Hepatocyte (in vitro differentiated cells): ENCODE measurements around the gene IL1RN. TPM values are rescaled to one million over a fixed set of nuclear protein-coding genes. Genes with fewer than 3 reads are reported as not detected.

Experiments used
- DNase-seq: peaks from one replicate; pipeline ENCODE4 v3.0.0-alpha.2; 2016; ENCODE audit warnings: low spot score
- H2AFZ ChIP-seq: fragments of 200-600 bp; sonication (generic); 2 replicates; pipeline ENCODE4 v1.6.0; 2016; ENCODE audit warnings: antibody characterized with exemption, mild to moderate bottlenecking
- H3K27ac ChIP-seq: fragments of 200-600 bp; sonication (generic); 2 replicates; pipeline ENCODE4 v1.5.1; 2016; ENCODE audit warnings: mild to moderate bottlenecking
- H3K27me3 ChIP-seq: fragments of 200-600 bp; sonication (generic); 2 replicates; pipeline ENCODE4 v1.6.1; 2016
- H3K36me3 ChIP-seq: fragments of 200-600 bp; sonication (generic); replicated peaks from 2 replicates; pipeline ENCODE4 v1.5.1; 2016; ENCODE audit warnings: low read depth; ENCODE audit not compliant: insufficient read depth
- H3K4me1 ChIP-seq: fragments of 200-600 bp; sonication (generic); 2 replicates; pipeline ENCODE4 v1.5.1; 2016; ENCODE audit warnings: mild to moderate bottlenecking, moderate library complexity; ENCODE audit not compliant: insufficient read depth
- H3K4me2 ChIP-seq: fragments of 200-600 bp; sonication (generic); 2 replicates; pipeline ENCODE4 v1.6.0; 2016
- H3K4me3 ChIP-seq: fragments of 200-600 bp; sonication (generic); 2 replicates; pipeline ENCODE4 v1.5.1; 2016; ENCODE audit warnings: mild to moderate bottlenecking
- H3K79me2 ChIP-seq: fragments of 200-600 bp; sonication (generic); 2 replicates; pipeline ENCODE4 v1.6.0; 2017; ENCODE audit warnings: mild to moderate bottlenecking
- H3K9me2 ChIP-seq: fragments of 200-600 bp; sonication (generic); replicated peaks from 2 replicates; pipeline ENCODE4 v1.6.0; 2017; ENCODE audit warnings: mild to moderate bottlenecking; ENCODE audit not compliant: insufficient read depth
- H3K9me3 ChIP-seq: fragments of 200-600 bp; sonication (generic); 2 replicates; pipeline ENCODE4 v1.5.1; 2016; ENCODE audit warnings: low read depth, mild to moderate bottlenecking
- H4K20me1 ChIP-seq: fragments of 200-600 bp; sonication (generic); 2 replicates; pipeline ENCODE4 v1.6.0; 2016; ENCODE audit warnings: mild to moderate bottlenecking; ENCODE audit not compliant: insufficient read depth, poor library complexity, severe bottlenecking
- EZH2 ChIP-seq: fragments of 200-600 bp; sonication (generic); IDR thresholded peaks from 2 replicates; pipeline ENCODE4 v1.6.1; 2016; ENCODE audit warnings: antibody characterized with exemption, mild to moderate bottlenecking, borderline replicate concordance
- EZH2phosphoT487 ChIP-seq: fragments of 200-600 bp; sonication (generic); IDR thresholded peaks from one replicate; pipeline ENCODE4 v1.6.1; 2018; ENCODE audit warnings: antibody characterized with exemption, mild to moderate bottlenecking, low read depth, moderate library complexity; ENCODE audit not compliant: unreplicated experiment, severe bottlenecking
- WGBS: methylation state at CpG from one replicate; pipeline ENCODE4 v1.1.6; 2016; ENCODE audit warnings: low lambda C conversion rate; ENCODE audit errors: missing lambda C conversion rate; 5-methylcytosine and 5-hydroxymethylcytosine counted together
- polyA plus RNA-seq: library from polyadenylated mRNA; unstranded; fragments of >200 nt; fragmentation: Nextera tagmentation; extraction: Ambion mirVana; gene quantifications from 2 replicates; pipeline ENCODE4 v1.2.1, GENCODE V29; 2016
- small RNA-seq: library from RNA; depleted of rRNA; stranded (forward); fragments of <200 nt; gene quantifications from one replicate; pipeline ENCODE3, GENCODE V24; 2014
- total RNA-seq: library from RNA; depleted of rRNA; stranded (reverse); fragments of >200 nt; gene quantifications from 2 replicates; pipeline ENCODE4 v1.2.3, GENCODE V29; 2014
- TF ChIP-seq, protein P1 (sequence below): fragments of 200-600 bp; sonication (generic); IDR thresholded peaks from 2 replicates; pipeline ENCODE4 v1.5.1; 2016; ENCODE audit warnings: antibody characterized with exemption, mild to moderate bottlenecking; ENCODE audit not compliant: poor library complexity

IL1RN gene
- total and polyA plus RNA-seq, 2 experiments from 2014 or later, result 3.1 to 7.3 TPM

DNA sequence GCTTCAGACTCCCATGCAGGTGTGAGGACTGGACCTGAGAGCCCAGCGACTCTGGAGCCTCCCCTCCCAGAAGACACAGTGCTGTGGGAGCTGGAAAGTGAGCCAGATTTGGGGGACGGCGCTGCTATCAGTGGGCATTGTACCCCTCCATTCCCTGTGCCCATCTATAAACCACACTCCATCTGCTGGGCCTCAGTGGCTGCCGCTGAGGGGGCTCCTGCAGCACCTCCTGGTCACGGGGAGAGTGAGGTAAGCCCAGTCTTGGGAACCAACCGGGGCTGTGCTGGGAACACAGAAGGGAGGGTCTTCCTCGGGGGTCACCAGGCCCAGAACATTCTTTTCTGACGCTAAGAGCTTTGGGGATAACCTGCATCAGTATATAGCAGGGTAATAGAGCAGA is 55.9 kb downstream of the IL1RN start:
- H3K9me3 ChIP-seq, result no peaks in the 10 kb centered on the region
- H3K27ac ChIP-seq, result no peak overlapping the region
- H3K4me1 ChIP-seq, result peaks cover 15% of the 10 kb centered on the region
- H2AFZ ChIP-seq, result no peak overlapping the region
- no peaks in the 10 kb centered on the region for H3K36me3 ChIP-seq
- H3K27me3 ChIP-seq, result no peaks in the 10 kb centered on the region
- WGBS, result 94% methylated on average over 8 of the region's 8 CpGs
- no peak for TF ChIP-seq EZH2phosphoT487
- TF ChIP-seq EZH2, result no peak
- TF ChIP-seq, protein P1, sequence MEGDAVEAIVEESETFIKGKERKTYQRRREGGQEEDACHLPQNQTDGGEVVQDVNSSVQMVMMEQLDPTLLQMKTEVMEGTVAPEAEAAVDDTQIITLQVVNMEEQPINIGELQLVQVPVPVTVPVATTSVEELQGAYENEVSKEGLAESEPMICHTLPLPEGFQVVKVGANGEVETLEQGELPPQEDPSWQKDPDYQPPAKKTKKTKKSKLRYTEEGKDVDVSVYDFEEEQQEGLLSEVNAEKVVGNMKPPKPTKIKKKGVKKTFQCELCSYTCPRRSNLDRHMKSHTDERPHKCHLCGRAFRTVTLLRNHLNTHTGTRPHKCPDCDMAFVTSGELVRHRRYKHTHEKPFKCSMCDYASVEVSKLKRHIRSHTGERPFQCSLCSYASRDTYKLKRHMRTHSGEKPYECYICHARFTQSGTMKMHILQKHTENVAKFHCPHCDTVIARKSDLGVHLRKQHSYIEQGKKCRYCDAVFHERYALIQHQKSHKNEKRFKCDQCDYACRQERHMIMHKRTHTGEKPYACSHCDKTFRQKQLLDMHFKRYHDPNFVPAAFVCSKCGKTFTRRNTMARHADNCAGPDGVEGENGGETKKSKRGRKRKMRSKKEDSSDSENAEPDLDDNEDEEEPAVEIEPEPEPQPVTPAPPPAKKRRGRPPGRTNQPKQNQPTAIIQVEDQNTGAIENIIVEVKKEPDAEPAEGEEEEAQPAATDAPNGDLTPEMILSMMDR, result no peak
- no peaks in the 10 kb centered on the region for H4K20me1 ChIP-seq
- H3K4me2 ChIP-seq, result no peak overlapping the region
- DNase-seq, result no peak
- no peak overlapping the region for H3K4me3 ChIP-seq
- H3K79me2 ChIP-seq, result no peaks in the 10 kb centered on the region
- H3K9me2 ChIP-seq, result no peaks in the 10 kb centered on the region

Small RNAs within 50 kb of the gene (small RNA-seq; reads per million reads assigned to genes)
- not detected for gene RNU6-1180P

Other genes starting within 250 kb of the IL1RN start
- not detected in 2 replicates for gene IL37, start 216.4 kb upstream of the IL1RN start, total RNA-seq
- not detected in 2 replicates for gene IL37, start 216.4 kb upstream of the IL1RN start, polyA plus RNA-seq
- 0.20 TPM in 1 of 2 replicates, not detected in the other for gene IL36G, start 149.6 kb upstream of the IL1RN start, total RNA-seq
- 1.0 TPM in 1 of 2 replicates, not detected in the other for gene IL36G, start 149.6 kb upstream of the IL1RN start, polyA plus RNA-seq
- gene IL36A, start 122.1 kb upstream of the IL1RN start, total RNA-seq, result not detected in 2 replicates
- gene IL36A, start 122.1 kb upstream of the IL1RN start, polyA plus RNA-seq, result not detected in 2 replicates
- not detected in 2 replicates for gene IL36B, start 74.7 kb upstream of the IL1RN start, total RNA-seq
- not detected in 2 replicates for gene IL36B, start 74.7 kb upstream of the IL1RN start, polyA plus RNA-seq
- gene IL36RN, start 68.4 kb upstream of the IL1RN start, total RNA-seq, result 0.12 and 0.63 TPM in 2 replicates
- gene IL36RN, start 68.4 kb upstream of the IL1RN start, polyA plus RNA-seq, result 0.23 and 0.49 TPM in 2 replicates
- not detected in 2 replicates for gene IL1F10, start 59.6 kb upstream of the IL1RN start, total RNA-seq
- not detected in 2 replicates for gene IL1F10, start 59.6 kb upstream of the IL1RN start, polyA plus RNA-seq
- 22.6 and 26.5 TPM in 2 replicates for gene PSD4, start 46.4 kb downstream of the IL1RN start, total RNA-seq
- gene PSD4, start 46.4 kb downstream of the IL1RN start, polyA plus RNA-seq, result 11.5 and 15.1 TPM in 2 replicates
- gene PAX8, start 151.3 kb downstream of the IL1RN start, total RNA-seq, result 0.20 TPM in 1 of 2 replicates, not detected in the other
- 0.05 and 0.16 TPM in 2 replicates for gene PAX8, start 151.3 kb downstream of the IL1RN start, polyA plus RNA-seq